HepG2 (cell line): ENCODE results near the gene NOTUM. TPM values are rescaled to one million over a fixed set of nuclear protein-coding genes. Genes with fewer than 3 reads are reported as not detected.

Experiments used
- ARNT2 ChIP-seq: sonication (generic); formaldehyde crosslinking; IDR thresholded peaks from 2 replicates; pipeline ENCODE4 v1.8.0; 2022; ENCODE audit warnings: mild to moderate bottlenecking, low read depth, missing genetic modification reagents, moderate library complexity
- CBFB ChIP-seq: sonication (generic); formaldehyde crosslinking; IDR thresholded peaks from 2 replicates; pipeline ENCODE4 v1.4.0; 2020; ENCODE audit warnings: missing genetic modification reagents
- DNMT1 ChIP-seq: sonication (generic); formaldehyde crosslinking; IDR thresholded peaks from 2 replicates; pipeline ENCODE4 v1.5.1; 2020; ENCODE audit warnings: mild to moderate bottlenecking, missing genetic modification reagents
- ETV6 ChIP-seq: sonication (generic); formaldehyde crosslinking; conservative IDR thresholded peaks from 2 replicates; pipeline ENCODE4 v1.4.0; 2020; ENCODE audit warnings: missing genetic modification reagents
- FOXP4 ChIP-seq: sonication (generic); formaldehyde crosslinking; IDR thresholded peaks from 2 replicates; pipeline ENCODE4 v1.4.0; 2020; ENCODE audit warnings: missing genetic modification reagents
- GTF2F1 ChIP-seq: fragments of 150-350 bp; IDR thresholded peaks from 2 replicates; pipeline ENCODE4 v1.6.1; 2014; ENCODE audit warnings: low read length
- IKZF4 ChIP-seq: sonication (generic); formaldehyde crosslinking; IDR thresholded peaks from 2 replicates; pipeline ENCODE4 v1.5.1; 2020; ENCODE audit warnings: borderline replicate concordance, mild to moderate bottlenecking, low read depth, missing genetic modification reagents; ENCODE audit errors: not compliant biosample characterization
- MYPOP ChIP-seq: sonication (generic); formaldehyde crosslinking; IDR thresholded peaks from 2 replicates; pipeline ENCODE4 v1.8.1; 2023; ENCODE audit warnings: mild to moderate bottlenecking, moderate library complexity, missing genetic modification reagents
- SOX13 ChIP-seq, 3 experiments: fragments of 450-650 bp in 1 of 3; sonication (generic) in 1 of 3; formaldehyde crosslinking in 1 of 3; IDR thresholded peaks in 2 of 3; conservative IDR thresholded peaks in 1 of 3; 2 replicates each; pipeline versions ENCODE4 v1.5.0 to v1.6.1; 2016 to 2020; ENCODE audit warnings: antibody characterized with exemption in 1 of 3, mild to moderate bottlenecking in 1 of 3, missing compliant biosample characterization in 1 of 3, missing genetic modification reagents in 1 of 3, moderate library complexity in 1 of 3
- SP140L ChIP-seq: sonication (generic); formaldehyde crosslinking; IDR thresholded peaks from 2 replicates; pipeline ENCODE4 v1.4.0; 2020; ENCODE audit warnings: missing genetic modification reagents, borderline replicate concordance
- TBX2 ChIP-seq: sonication (generic); formaldehyde crosslinking; IDR thresholded peaks from 2 replicates; pipeline ENCODE4 v1.5.0; 2020; ENCODE audit warnings: missing genetic modification reagents, mild to moderate bottlenecking, borderline replicate concordance
- ZBTB1 ChIP-seq: sonication (generic); formaldehyde crosslinking; IDR thresholded peaks from 2 replicates; pipeline ENCODE4 v1.4.0; 2020; ENCODE audit warnings: missing genetic modification reagents, borderline replicate concordance
- ZNF234 ChIP-seq: sonication (generic); formaldehyde crosslinking; conservative IDR thresholded peaks from 2 replicates; pipeline ENCODE4 v1.5.1; 2020; ENCODE audit warnings: mild to moderate bottlenecking, missing genetic modification reagents
- ZNF253 ChIP-seq: sonication (generic); formaldehyde crosslinking; IDR thresholded peaks from 2 replicates; pipeline ENCODE4 v1.8.0; 2022; ENCODE audit warnings: mild to moderate bottlenecking, missing genetic modification reagents, borderline replicate concordance
- ZNF275 ChIP-seq: sonication (generic); formaldehyde crosslinking; IDR thresholded peaks from 2 replicates; pipeline ENCODE4 v1.8.0; 2022; ENCODE audit warnings: missing genetic modification reagents, mild to moderate bottlenecking, inconsistent platforms, borderline replicate concordance
- ZNF280D ChIP-seq: sonication (generic); formaldehyde crosslinking; IDR thresholded peaks from 2 replicates; pipeline ENCODE4 v1.5.1; 2020; ENCODE audit warnings: mild to moderate bottlenecking, missing genetic modification reagents
- ZNF362 ChIP-seq: sonication (generic); formaldehyde crosslinking; IDR thresholded peaks from 2 replicates; pipeline ENCODE4 v1.4.0; 2020; ENCODE audit warnings: missing genetic modification reagents, mild to moderate bottlenecking, borderline replicate concordance
- ZNF546 ChIP-seq: sonication (generic); formaldehyde crosslinking; conservative IDR thresholded peaks from 2 replicates; pipeline ENCODE4 v1.8.1; 2023; ENCODE audit warnings: mild to moderate bottlenecking, missing genetic modification reagents
- polyA plus RNA-seq, 8 experiments: library from polyadenylated mRNA; depleted of rRNA in 3 of 8; stranded (reverse) in 7 of 8; unstranded in 1 of 8; fragments of >200 nt; fragmentation: Illumina TruSeq in 4 of 8; extraction: Trizol in 4 of 8; gene quantifications; 2 replicates each; pipeline versions ENCODE4 v1.2.1 to v1.2.3, GENCODE V29; 2011 to 2016; ENCODE audit warnings: low read depth in 4 of 8, missing spikeins in 1 of 8, mixed read lengths in 1 of 8; ENCODE audit not compliant: insufficient read depth in 1 of 8
- total RNA-seq, 5 experiments: library from RNA; depleted of rRNA; stranded (reverse); fragments of >200 nt; fragmentation: Illumina TruSeq; extraction: Trizol; gene quantifications; 2 replicates each; pipeline ENCODE4 v1.2.3, GENCODE V29; 2016; ENCODE audit warnings: low read depth in 1 of 5

The NOTUM gene
- total and polyA plus RNA-seq, 2 of the 13 experiments (the other 11 are each of a cell fraction or from before 2014, with no cell fraction given), result 150 to 160 TPM

- TF ChIP-seq MYPOP (CRISPR knock-in tag) (peak; percentile 86), ZNF275 (no peak; the same call in 1 of the 2 replicates), SP140L (CRISPR knock-in tag) (no peak), ZNF546 (no peak), ZNF253 (CRISPR knock-in tag) (no peak; the same call in 1 of the 2 replicates), ETV6 (CRISPR knock-in tag) (no peak), SOX13 (IDR thresholded peaks at IDR 0.05) (peak; percentile 77), SOX13 (CRISPR knock-in tag; conservative IDR thresholded peaks at IDR 0.05 in 1 of 2, IDR thresholded peaks at IDR 0.05 in 1 of 2) (peak in 1 of 2 experiments; percentile 91; a peak in 2 of 4 replicates), IKZF4 (CRISPR knock-in tag) (peak; percentile 20), ZNF362 (CRISPR knock-in tag) (no peak), TBX2 (CRISPR knock-in tag) (peak; percentile 56), DNMT1 (CRISPR knock-in tag) (no peak; the same call in 1 of the 2 replicates), FOXP4 (CRISPR knock-in tag) (peak; percentile 88), ZNF280D (peak; percentile 61), CBFB (CRISPR knock-in tag) (peak; percentile 24; the same call in 1 of the 2 replicates), ARNT2 (CRISPR knock-in tag) (no peak), GTF2F1 (no peak), ZNF234 (no peak; the same call in 1 of the 2 replicates), ZBTB1 (CRISPR knock-in tag) (no peak)
These were observed 33.8 kb upstream of the NOTUM start (continued) for GRCh38 chr17:81994593-81995462.
